NCI-H510A (cell line): ENCODE measurements around the gene SLC38A11.
"Not testable (repeated sequence)": the region's sequence is repeated elsewhere in the genome, so short reads cannot be mapped to it uniquely, and the experiment has no call there.

Experiments used
- DNase-seq: peaks from one replicate; lab custom pipeline; 2025; lab: John Stamatoyannopoulos, UW

Gene SLC38A11, protein sequence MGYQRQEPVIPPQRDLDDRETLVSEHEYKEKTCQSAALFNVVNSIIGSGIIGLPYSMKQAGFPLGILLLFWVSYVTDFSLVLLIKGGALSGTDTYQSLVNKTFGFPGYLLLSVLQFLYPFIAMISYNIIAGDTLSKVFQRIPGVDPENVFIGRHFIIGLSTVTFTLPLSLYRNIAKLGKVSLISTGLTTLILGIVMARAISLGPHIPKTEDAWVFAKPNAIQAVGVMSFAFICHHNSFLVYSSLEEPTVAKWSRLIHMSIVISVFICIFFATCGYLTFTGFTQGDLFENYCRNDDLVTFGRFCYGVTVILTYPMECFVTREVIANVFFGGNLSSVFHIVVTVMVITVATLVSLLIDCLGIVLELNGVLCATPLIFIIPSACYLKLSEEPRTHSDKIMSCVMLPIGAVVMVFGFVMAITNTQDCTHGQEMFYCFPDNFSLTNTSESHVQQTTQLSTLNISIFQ

DNA sequence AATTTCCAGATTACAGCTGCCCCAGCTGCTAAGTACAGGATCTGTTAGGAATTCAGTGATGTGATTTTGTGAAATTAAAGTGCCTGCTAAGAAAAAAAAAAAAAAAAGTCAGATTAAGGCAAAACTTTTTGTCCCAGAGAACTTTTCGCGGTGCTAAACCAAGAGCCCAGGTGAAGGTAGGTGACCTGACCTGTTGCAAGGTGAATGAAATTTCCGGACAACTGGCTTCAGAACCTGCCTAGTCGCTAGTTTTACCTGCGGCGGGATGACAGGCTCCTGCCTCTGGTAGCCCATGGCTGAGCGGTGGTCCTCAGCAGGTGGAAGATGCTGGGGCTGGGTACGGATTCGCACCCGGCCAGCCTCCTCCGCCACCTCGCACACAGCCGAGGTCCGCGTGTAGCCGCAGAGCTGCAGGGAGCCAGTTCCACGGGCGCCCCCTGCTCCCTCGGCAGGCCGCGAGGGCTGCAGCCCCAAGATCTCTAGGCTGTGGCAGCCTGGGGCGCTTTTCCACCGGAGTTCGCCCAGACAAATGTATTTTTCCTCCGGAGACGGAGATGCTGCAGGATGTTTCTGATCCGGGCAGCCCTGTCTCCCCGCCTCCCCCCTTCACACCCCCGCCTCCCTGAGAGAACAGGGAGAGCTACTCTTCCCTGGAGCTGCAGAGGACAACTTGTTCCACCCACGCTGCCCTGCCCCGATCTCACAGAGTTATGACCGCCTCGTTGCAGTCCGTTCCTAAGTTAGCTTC is at the start of gene SLC38A11:
Gene SLC38A11, minus strand, starts transcription at position 572 of the 748 bp plus-strand sequence. Its CDS starts 278 bp downstream, at position 294.
- DNase-seq: no peak

DNA sequence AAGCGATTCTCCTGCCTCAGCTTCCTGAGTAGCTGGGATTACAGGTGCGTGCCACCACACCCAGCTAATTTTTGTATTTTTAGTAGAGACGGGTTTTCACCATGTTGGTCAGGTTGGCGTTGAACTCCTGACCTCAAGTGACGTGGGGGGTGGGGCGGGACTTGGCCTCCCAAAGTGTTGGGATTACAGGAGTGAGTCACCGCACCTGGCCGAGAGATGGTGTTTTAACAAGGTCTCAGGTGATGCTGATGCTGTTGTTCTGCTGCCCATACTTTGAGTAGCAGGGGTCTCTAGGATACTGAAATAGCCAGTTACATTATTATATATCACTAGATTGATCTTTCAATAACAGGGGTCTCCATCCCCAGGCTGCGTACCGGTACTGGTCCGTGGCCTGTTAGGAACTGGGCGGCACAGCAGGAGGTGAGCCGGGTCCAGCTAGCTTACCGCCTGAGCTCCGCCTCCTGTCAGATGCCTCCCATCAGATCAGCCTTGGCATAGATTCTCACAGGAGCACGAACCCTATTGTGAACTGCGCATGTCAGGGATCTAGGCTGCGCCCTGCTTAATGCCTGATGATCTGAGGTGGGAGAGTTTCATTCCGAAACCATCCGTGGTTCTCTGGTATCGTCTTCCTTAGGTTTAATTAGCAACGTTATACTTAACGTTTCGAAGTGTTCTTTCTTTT is 48.3 kb upstream of the SLC38A11 start:
- no peak for DNase-seq

DNA sequence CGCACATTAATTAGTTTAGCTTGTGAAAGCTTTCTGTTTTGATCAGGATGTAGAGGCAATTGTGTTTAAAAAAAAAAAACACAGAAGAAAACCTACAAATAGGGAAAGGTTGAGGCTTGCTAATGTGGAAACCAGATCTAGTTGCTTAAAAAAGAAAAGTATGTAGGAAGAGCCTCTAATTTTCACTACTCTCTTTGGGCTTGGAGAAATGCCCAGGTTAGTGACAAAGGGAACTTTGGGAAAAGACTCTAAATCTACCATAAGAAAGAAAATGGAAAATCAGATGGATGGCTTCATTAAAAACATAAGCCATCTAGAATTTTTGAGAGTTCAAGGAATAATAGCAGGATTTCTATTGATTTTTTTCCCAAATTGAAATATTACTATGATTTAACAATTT is 47.3 kb upstream of the SLC38A11 start:
- DNase-seq: no peak

DNA sequence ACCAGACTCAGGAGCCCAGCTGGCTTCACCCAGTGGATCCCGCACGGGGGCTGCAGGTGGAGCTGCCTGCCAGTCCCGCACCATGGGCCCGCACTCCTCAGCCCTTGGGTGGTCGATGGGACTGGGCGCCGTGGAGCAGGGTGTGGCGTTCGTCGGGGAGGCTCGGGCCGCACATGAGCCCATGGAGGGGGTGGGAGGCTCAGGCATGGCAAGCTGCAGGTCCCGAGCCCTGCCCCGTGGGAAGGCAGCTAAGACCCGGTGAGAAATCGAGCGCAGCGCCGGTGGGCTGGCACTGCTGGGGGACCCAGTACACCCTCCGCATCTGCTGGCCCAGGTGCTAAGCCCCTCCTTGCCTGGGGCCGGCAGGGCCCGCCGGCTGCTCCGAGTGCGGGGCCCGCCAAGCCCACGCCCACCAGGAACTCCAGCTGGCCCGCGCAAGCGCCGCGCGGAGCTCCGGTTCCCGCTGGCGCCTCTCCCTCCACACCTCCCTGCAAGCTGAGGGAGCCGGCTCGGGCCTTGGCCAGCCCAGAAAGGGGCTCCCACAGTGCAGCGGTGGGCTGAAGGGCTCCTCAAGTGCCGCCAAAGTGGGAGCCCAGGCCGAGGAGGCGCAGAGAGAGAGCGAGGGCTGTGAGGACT is 39.5 kb upstream of the SLC38A11 start:
- DNase-seq: not testable (repeated sequence)

DNA sequence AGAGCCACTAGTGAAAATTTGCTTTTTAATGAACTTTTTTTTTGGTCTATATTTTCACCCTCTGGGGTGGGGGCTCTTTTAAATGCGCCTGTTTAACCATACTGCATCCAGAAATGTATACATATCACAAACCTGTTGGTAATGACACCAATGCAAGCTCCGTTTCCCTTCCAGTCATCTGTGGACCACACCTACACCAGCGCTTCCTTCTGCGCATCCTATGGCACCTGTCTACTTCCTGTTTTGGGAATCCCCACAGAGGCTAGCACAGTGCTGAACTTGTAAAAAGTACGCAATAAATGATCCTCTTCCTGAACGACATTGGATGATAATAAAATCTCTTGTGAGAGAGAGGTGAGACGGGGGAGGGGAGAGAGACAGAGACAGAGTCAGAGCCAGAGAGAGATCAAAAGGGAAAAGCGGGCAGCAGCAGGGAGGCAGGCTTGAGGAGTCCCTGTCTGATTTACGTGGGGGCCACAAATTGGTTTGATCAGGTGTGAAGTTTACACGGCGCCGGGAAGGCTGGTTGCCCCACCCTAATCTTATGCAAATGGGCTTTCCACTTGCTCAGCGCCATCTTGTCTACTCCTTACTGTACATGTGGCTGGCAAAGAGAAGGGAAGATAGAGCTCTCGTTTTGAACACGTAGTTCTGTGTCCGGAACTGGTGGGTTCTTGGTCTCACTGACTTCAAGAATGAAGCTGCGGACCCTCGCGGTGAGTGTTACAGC is 38.1 kb upstream of the SLC38A11 start:
- DNase-seq: no peak

DNA sequence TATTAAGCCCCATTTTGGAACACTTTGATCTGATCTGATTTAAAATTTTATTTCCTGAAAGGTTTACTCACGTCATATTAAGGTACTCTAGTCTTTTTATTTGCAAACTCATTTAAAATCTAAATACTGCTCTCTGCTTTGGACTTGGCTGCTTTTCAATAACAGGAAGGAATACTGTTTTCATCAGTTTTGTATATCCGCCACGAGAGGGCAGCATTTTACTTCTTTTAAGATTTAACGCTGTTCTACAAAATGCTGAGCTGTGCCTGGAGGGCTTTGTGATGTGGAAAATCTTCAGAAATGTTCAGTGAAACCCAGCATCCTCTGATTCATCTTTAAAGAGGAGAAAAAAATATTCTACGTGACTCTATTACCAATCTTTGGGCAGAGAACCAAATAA is 37.5 kb upstream of the SLC38A11 start:
- peak; percentile 17 for DNase-seq

DNA sequence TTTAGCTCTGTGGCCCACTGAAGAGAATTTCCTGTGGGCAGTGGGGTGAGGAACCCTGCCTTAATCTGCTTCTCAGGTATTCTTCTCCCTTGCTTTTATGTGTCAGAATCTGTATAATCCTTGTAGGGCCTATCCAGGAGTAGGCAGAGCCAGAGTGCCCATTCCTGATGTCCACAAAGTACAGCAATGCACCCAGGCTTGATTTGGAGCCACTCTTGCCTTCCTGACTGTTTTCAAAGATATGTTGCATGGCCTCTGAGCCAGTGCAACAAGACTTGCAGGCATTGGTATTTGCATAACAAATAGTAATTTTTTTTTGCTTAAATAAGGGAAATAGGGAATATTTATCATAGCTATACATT is 36.7 kb upstream of the SLC38A11 start:
- not testable (repeated sequence) for DNase-seq

DNA sequence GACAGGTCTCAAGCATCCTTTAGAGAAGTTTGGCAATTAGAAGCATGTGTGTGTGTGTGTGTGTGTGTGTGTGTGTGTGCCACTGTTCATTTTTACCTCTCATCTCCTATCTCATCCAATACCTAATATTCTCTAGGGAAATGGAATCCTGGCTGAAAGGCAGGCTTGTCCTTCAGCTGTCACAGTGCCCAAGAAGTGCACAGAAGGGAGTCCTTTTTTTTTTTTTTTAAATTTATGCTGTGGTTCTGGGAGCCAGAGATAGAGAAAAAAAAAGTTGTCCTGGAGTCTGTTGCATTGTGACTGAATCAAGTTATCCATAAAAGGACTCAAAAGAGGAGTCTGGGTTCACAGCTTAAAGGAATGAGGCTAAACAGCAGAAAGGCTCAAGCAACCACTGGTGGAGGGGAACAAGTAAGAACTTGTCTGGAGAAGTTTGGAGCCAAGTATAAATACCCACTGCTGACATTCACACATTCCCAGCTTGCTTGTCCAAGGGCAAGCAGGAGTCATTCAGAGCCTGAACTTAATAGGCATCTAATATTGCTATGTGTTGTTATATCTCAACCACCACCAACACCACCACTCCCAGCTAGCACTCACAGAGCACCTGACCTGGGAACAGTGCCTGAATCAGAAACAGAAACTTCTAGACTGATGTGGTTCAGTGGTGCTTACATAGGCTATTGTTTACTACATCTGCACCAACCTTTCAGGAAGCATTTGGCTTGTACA is 36.2 kb upstream of the SLC38A11 start:
- not testable (repeated sequence) for DNase-seq

DNA sequence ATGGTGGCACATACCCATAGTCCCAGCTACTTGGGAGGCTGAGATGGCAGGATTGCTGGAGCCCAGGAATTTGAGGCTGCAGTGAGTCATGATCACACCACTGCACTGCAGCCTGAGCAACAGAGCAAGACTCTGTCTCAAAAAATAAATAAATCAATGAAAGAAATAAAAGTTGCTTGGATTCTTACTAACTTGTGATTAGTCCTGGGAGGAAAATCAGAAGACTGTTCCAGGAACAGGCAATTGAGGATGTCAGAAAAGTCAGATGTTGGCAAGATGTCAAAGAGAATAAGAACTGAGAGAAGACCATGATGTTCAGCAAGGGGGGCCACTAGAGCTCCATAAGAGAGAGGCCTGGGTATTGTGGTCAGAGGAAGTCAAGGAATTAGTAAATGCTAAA is 35.6 kb upstream of the SLC38A11 start:
- DNase-seq: not testable (repeated sequence)

DNA sequence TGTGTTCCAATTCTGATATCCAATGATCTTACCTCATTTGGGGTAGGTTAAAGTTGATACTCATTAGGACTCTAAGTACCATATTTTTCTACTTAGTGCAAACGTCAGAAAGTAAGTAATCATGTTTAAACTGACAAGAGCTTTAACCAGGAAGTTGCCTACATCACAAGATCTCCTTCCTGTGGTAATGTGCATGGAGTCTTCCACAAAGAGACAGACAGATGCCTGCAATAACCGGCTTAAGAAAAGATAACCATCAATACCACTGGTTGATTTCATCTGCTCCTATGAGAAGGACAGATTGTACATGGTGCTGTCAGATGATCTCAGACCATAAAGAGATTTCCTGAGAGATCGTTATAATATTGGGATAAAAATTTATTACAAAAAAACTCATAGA is 33.5 kb upstream of the SLC38A11 start:
- not testable (repeated sequence) for DNase-seq

DNA sequence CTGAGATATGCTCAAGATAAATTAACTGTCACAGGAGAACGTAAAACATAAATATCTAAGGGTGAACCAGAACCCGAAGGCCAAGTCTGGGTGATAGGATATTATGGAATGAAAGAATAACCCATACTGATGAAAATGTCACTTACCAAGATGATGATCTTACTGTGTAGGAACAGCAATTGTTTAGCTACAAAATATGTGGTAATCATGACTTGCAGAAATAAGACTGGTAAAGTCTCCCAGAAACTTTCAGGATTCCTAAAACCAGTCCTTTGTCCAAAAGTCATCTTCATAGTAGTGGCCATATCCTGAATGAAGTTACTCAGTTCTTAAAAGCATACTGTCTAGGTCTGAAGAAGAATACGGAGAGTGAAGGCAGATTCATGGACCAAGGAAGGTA is 30.7 kb upstream of the SLC38A11 start:
- DNase-seq: not testable (repeated sequence)

DNA sequence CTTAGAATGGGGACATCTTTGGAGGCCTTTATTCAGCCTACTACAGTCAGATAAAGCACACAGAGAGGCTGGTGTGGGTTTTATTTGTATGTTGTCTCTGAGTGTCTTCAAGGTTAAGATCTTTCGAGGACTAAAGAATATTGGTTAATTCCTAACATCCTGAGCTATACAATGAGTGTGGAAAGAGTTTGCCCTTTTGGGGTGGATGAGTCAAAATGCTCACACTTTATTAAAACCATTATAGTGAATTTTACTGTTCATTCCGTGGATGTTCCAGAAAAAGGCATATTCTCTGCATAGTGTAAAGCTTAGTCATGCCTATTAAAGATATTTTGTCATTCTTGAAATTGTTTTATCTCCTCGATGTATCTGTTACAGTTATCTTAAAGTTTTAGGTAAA is 29.1 kb upstream of the SLC38A11 start:
- DNase-seq: no peak

DNA sequence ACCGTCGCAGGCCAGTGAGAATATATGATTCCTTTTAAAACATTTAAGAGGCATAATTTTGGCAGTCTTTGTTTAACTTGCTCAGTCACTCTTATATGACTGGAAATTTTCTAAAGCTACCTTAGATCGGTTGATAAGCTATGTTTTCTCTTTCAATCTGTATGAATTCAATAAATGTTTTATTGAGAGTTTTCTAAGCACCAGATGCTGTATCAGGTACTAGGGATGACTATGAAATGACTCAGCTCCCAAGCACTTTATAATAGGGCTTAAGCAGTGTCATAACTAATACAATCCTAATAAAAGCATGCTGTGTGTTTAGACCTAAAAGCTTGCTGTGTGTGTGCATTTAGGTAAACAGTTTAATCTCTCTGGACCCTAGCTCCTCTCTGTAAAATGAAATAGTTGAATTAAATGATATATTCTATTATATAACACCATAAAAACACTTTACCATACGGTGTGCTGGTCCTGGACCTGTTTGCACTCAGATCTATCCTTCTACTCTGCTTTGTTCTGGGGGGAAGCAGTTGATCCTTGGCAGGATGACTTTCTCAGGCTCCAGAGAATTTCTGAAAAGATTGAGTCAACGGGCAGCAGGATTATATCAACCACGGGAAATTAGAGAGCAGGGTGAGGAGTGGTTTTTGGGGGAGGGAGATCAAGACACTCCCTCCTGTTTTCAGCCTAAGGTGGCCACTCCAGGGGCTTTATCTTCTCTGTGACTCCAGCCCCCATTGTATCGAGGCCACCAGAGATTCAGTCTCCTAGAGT is 26.1 kb upstream of the SLC38A11 start:
- DNase-seq: no peak

DNA sequence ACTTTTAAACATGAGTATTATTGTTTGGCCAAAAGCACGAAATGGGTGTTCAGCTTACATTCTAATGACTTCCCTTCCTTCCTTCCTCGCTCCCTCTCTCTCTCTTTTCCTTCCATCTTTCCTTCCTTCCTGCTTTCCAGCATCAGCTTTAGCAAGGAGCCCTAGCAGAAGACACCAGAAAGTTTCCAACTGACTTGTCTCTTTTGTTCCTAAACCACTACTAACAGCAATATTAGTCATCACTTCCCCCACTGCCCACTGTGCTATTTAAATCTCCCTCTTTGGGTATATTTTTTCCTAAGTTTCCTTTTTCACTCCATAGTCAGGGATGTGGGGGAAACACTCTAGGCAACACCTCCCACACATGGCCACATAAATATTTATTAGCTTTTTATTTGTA is 25.4 kb upstream of the SLC38A11 start:
- not testable (repeated sequence) for DNase-seq

DNA sequence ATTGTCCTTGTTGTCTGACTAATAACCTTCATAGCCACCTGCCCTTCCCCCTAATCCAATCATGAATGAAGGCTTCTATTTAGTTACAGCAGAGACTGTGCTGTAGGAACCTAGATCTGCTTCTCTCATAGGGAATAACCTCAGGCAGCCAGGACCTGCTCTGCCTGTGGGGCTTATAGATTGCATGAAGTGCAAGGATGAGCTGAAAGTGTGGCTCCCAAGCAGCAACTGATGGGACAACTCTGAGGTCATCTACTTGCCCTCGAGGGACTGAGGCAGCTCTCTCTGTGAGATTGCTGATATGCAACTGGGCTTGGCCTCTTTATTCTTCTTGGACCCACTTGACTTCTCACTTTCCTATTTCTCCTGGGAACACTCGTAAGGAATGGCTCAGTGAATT is 23.8 kb upstream of the SLC38A11 start:
- no peak for DNase-seq

DNA sequence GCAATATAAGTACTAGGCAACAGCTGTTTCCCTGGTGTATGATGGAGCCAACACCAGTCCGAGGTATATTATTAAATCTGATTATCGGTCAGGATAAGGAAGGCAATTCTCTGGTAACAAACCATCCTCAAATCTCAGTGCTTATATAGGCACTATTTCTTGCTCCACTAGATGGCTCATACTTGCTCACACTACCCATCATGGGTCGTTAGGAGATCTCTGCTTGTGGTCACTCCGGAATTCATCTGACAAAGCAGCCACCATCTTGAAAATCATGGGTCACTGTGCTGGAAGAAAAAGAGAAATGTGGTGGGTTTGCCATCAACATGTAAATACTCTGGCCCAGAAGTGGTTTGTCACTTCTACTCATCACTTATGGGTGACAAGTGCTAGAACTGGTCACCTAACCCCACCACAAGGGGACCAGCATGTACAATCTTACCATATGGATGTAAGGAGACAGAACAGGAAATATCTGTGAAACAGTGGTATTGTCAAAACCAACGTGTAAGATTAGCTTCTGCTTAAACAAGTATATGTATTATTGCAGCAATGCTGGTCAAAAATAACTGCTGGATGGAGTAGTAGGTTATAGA is 21.6 kb upstream of the SLC38A11 start:
- not testable (repeated sequence) for DNase-seq

DNA sequence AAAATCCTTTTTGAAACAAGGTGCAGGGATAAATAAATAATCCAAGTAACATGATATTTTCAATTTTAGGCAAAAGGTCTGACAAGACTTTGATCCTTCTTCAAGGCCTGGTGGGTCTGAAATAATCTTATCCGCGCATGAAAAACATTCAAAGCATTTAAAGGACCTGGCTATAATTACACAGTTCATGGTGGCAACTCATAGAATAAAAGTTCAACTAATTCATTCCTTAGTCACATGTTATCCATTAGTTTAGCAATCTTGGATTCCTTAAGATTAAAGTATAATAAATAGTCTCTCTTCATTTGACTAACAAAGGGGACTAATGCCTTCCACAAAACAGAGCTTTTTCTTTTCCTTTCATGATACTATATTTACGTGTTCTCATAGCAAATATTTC is 21.0 kb upstream of the SLC38A11 start:
- no peak for DNase-seq

DNA sequence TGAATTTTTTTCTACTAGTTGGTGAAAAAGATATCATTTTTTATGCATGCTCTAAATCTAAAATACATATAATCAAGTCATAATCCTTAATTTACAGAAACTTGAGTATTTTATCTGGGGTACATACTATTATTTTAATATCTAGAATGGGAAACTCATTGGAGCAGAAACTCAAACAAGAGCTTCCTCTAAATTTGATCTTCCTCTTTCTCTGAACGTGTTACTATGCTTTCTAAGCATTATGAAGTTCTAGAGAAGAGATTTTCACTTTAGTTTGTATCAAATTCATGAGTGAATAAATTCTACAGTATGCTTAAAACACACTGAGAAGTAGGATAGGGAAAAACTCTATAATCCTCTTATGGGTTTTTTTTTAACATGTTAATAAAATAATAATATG is 20.6 kb upstream of the SLC38A11 start:
- no peak for DNase-seq

DNA sequence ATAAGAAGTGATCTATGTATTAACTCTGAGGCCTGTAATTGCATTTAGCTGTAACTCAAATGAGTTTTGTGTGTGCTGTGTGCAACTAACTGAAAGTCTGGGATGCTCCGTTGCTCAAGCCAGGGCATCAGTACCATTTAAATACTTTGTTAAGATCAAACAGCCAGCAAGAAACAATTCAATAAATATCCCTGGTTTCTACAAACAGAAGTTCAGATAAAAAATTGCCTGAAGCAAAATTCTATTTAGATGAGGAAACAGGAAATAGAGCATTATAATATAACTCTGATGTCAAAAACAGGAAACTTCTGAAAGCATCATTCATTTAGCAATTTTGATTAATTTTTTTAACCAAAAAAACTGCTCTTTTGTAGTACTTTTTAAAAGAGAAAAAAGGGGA is 18.9 kb upstream of the SLC38A11 start:
- no peak for DNase-seq

DNA sequence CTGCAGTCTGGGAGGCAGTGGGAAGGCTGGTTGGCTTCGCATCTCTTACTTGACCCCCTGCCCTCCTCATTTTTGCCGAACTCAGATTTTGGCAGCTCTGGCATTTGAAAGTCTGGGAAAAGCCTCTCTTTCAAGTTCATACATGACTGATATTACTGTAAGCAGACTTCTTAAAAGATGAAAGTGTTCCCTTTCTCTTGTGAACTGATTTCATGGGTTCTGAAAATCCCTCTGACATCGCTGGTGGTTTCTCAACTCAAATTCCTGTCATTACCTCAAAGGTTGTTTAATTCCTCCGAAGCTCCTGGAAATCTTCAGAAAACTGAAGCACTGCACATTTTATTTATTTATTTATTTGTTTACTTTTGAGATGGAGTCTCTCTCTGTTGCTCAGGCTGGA is 16.9 kb upstream of the SLC38A11 start:
- no peak for DNase-seq
